Fibroblast of villous mesenchyme (primary cell): Measurements from ENCODE around the gene NRG2. TPM values are rescaled to one million over a fixed set of nuclear protein-coding genes. Genes with fewer than 3 reads are reported as not detected.

ENCODE experiments used
- DNase-seq: peaks from one replicate; pipeline ENCODE4 v3.0.0-alpha.2; 2010; ENCODE audit warnings: low read depth
- H3K4me3 ChIP-seq: 2 replicates; pipeline ENCODE4 v1.5.1; 2011; ENCODE audit warnings: low read depth, mild to moderate bottlenecking, low read length
- total RNA-seq: library from RNA; depleted of rRNA; stranded (reverse); fragments of >200 nt; gene quantifications from 2 replicates; pipeline ENCODE4 v1.2.3, GENCODE V29; 2012
- TF ChIP-seq, protein P1 (sequence below): IDR thresholded peaks from 2 replicates; pipeline ENCODE4 v1.5.1; 2012; ENCODE audit warnings: low read depth, mild to moderate bottlenecking, low read length; ENCODE audit not compliant: insufficient read depth

The NRG2 gene
- total RNA-seq, 1 donor = under 0.01 TPM

DNA sequence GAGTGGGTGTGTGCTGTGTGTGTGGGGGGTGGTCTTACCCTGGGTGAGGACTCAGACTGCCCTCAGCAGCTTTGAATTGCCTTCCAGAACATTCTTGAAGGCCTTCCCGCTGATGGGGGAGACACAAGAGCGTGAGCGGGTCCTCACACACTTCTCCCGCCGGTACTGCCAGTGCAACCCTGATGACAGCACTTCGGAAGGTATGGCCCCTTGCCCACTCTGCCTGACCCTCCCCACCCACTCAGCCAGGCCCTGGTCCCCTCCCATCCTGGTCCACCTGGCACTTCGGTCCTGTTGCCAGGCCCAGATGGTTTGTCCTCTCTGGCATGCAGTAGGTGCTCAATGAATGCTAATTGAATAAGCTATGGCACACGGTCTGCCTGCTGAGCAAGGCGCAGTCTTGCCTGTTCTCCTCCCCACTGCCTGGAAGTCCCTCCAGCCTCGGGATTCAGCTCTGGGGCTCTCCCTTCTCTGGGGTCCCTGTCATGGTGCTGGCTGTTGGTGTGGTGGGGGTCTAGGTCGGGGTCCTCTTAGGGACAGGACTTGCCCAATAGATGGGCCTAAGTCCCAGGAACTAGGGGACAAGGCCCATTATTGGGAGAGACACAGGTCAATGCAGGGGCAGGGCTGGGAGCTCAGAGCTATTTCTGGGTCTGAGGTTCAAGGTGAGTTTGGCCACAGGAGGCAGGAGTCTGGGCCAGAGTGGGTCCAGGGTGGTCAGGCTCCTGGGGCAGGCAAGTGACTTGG is 221.1 kb downstream of the NRG2 start:
- TF ChIP-seq, protein P1, sequence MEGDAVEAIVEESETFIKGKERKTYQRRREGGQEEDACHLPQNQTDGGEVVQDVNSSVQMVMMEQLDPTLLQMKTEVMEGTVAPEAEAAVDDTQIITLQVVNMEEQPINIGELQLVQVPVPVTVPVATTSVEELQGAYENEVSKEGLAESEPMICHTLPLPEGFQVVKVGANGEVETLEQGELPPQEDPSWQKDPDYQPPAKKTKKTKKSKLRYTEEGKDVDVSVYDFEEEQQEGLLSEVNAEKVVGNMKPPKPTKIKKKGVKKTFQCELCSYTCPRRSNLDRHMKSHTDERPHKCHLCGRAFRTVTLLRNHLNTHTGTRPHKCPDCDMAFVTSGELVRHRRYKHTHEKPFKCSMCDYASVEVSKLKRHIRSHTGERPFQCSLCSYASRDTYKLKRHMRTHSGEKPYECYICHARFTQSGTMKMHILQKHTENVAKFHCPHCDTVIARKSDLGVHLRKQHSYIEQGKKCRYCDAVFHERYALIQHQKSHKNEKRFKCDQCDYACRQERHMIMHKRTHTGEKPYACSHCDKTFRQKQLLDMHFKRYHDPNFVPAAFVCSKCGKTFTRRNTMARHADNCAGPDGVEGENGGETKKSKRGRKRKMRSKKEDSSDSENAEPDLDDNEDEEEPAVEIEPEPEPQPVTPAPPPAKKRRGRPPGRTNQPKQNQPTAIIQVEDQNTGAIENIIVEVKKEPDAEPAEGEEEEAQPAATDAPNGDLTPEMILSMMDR = no peak
- no peak for DNase-seq
- H3K4me3 ChIP-seq = no peak overlapping the region

DNA sequence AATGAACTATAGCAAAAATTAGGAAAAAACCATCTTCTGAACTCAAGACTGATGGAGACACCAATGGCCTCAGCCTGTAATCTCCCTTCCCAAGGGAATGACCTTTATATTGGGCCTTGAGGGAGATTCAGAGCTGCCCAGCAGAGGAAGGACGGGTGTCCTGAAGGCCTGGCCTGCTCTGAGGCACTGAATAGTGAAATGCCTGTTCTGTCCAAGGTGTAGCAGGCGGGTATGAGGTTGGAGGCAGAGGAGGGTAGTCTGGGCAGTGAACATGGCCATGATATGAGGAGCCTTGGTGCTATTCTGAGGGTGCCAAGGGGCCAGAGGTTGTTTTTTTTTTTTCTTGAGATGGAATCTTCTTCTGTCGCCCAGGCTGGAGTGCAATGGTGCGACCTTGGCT is 222.5 kb downstream of the NRG2 start:
- no peak for DNase-seq
- TF ChIP-seq, protein P1 = no peak
- H3K4me3 ChIP-seq = no peak overlapping the region

DNA sequence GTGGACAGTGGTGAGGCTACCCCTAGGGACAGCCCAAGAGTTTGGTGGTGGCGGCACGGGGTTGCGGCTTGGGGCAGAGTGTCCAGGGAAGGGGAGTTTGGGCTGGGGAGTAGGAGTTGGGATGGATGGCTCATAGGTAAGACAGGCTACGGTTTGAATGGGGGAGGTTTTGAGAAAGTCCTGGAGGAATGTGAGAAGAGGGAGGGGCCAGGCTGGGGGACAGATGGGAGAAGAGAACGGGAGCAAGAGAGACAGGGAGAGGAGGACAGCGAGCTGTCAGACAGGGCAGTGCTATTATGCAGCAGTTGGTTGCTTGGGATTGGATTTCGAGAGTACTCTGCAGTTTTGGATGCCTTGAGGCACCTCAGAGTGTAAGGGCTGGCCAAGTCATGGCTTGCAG is 223.0 kb downstream of the NRG2 start:
- no peak overlapping the region for H3K4me3 ChIP-seq
- no peak for DNase-seq
- TF ChIP-seq, protein P1 = no peak

DNA sequence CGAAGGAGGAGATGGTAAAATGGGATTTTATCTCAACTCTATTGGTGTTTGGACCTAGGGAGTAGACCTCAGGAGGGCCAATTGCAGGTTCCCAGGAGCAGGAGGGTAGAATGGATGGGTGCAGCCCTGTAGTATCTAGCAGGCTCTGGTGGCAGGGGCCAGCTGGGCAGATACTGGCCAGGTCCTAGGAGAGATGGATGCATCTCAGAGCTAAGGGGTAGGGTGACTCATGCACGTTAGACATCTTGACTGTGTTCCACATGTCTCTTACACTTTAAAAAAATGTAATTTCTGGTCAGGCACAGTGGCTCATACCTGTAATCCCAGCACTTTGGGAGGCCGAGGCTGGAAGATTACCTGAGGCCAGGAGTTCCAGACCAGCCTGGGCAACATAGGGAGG is 225.1 kb downstream of the NRG2 start:
- TF ChIP-seq, protein P1 = no peak
- no peak for DNase-seq
- no peak overlapping the region for H3K4me3 ChIP-seq

DNA sequence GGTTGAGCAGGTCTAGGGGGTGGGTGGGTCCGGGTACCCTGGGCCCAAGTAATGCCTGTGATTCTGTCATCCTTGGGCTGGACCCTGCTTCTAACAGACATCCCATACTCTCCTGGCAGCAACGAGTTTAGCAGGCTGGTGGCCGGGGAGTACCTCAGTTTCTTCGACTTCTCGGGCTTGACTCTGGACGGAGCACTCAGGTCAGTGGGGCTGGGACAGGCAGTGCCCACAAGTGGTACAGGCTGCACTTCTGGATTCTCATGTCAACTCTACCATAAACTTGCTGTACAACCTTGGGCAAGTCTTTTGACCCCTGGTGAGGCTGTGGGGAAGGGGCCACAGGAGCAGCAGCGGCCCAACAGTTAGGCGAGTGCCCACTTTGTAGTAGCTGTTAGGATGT is 225.7 kb downstream of the NRG2 start:
- no peak for DNase-seq

DNA sequence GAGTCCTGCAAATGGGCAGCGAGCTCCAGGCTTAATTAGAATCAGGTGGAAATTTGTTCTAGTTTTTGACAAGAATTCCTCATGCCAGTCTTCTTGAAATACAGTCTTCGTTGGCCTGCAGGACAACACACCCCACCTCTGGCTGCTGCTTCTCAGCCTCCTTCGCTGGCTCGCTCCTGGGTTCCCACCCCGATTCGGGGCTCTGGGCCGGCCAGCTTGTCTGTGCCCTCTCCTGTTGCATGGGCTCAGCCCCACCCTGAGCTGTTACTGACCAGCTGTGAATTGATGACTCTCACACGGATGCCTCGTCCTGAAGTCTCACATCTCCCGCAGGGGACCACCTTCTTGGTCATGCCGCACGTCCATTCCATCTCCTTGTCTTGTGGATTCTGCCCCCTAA is 226.5 kb downstream of the NRG2 start:
- TF ChIP-seq, protein P1 = no peak
- no peak for DNase-seq
- H3K4me3 ChIP-seq = no peak overlapping the region

More for the DNA sequence above, 225.7 kb downstream of the NRG2 start:
- no peak overlapping the region for H3K4me3 ChIP-seq
- TF ChIP-seq, protein P1 = no peak
